ENCODE results near the gene CCDC201. TPM values are rescaled to one million over a fixed set of nuclear protein-coding genes. Genes with fewer than 3 reads are reported as not detected.
"Not testable (repeated sequence)": the region's sequence is repeated elsewhere in the genome, so short reads cannot be mapped to it uniquely, and the experiment has no call there.

CCDC201 gene
- polyA plus RNA-seq, 1 of the 3 experiments (the other 2 are of a cell fraction) = not detected

- H3K4me2 ChIP-seq; POLR2A ChIA-PET; H3K9ac ChIP-seq; H3K27me3 ChIP-seq (ENCODE audit: insufficient read depth); H3K4me1 ChIP-seq (ENCODE audit: control insufficient read depth in 1 of 2, insufficient read depth in 2 of 2, low read depth in 1 of 2, low read length in 1 of 2); H2AFZ ChIP-seq (ENCODE audit: low read depth); DNase-seq; H4K20me1 ChIP-seq (ENCODE audit: insufficient read depth); CTCF ChIA-PET; H3K79me2 ChIP-seq (ENCODE audit: insufficient read depth); H3K9me2 ChIP-seq; H3K4me3 ChIP-seq (ENCODE audit: low read depth in 2 of 2, low read length in 1 of 2); H3K27ac ChIP-seq (ENCODE audit: low read depth in 2 of 2, low read length in 1 of 2); H3K36me3 ChIP-seq (replicated peaks in 1 of 2; ENCODE audit: control insufficient read depth in 1 of 2, insufficient read depth in 2 of 2, low read length in 1 of 2); H3K9me3 ChIP-seq; H3F3A ChIP-seq (replicated peaks; ENCODE audit: insufficient read depth): not testable (repeated sequence)
- WGBS (ENCODE audit: low lambda C conversion rate) = 79% methylated on average over 12 of the region's 12 CpGs
These were observed 43.0 kb downstream of the CCDC201 start for GRCh38 chr7:45829846-45830245.

- H3K4me3 ChIP-seq (ENCODE audit: low read depth in 2 of 2, low read length in 1 of 2); H3K9me2 ChIP-seq; DNase-seq; H3F3A ChIP-seq (replicated peaks; ENCODE audit: insufficient read depth); H3K9ac ChIP-seq; H3K4me1 ChIP-seq (ENCODE audit: control insufficient read depth in 1 of 2, insufficient read depth in 2 of 2, low read depth in 1 of 2, low read length in 1 of 2); H3K36me3 ChIP-seq (replicated peaks in 1 of 2; ENCODE audit: control insufficient read depth in 1 of 2, insufficient read depth in 2 of 2, low read length in 1 of 2); H3K9me3 ChIP-seq; H3K27ac ChIP-seq (ENCODE audit: low read depth in 2 of 2, low read length in 1 of 2); H3K4me2 ChIP-seq; POLR2A ChIA-PET; CTCF ChIA-PET; H3K27me3 ChIP-seq (ENCODE audit: insufficient read depth); H2AFZ ChIP-seq (ENCODE audit: low read depth); H3K79me2 ChIP-seq (ENCODE audit: insufficient read depth); H4K20me1 ChIP-seq (ENCODE audit: insufficient read depth): not testable (repeated sequence)
- WGBS (ENCODE audit: low lambda C conversion rate) = 85% methylated on average over 13 of the region's 13 CpGs
These were observed 45.2 kb downstream of the CCDC201 start for GRCh38 chr7:45827731-45828130.

- H3F3A ChIP-seq (replicated peaks; ENCODE audit: insufficient read depth); H3K4me3 ChIP-seq (ENCODE audit: low read depth in 2 of 2, low read length in 1 of 2); H3K9ac ChIP-seq; H3K27me3 ChIP-seq (ENCODE audit: insufficient read depth); DNase-seq; H3K9me2 ChIP-seq; H3K27ac ChIP-seq (ENCODE audit: low read depth in 2 of 2, low read length in 1 of 2); H3K36me3 ChIP-seq (replicated peaks in 1 of 2; ENCODE audit: control insufficient read depth in 1 of 2, insufficient read depth in 2 of 2, low read length in 1 of 2); H4K20me1 ChIP-seq (ENCODE audit: insufficient read depth); POLR2A ChIA-PET; H3K4me2 ChIP-seq; CTCF ChIA-PET; H3K4me1 ChIP-seq (ENCODE audit: control insufficient read depth in 1 of 2, insufficient read depth in 2 of 2, low read depth in 1 of 2, low read length in 1 of 2); H2AFZ ChIP-seq (ENCODE audit: low read depth); H3K79me2 ChIP-seq (ENCODE audit: insufficient read depth); H3K9me3 ChIP-seq: not testable (repeated sequence)
- 43% methylated on average over 3 of the region's 3 CpGs for WGBS (ENCODE audit: low lambda C conversion rate)
These were observed 46.3 kb downstream of the CCDC201 start for GRCh38 chr7:45826550-45826949.

- H3F3A ChIP-seq (replicated peaks; ENCODE audit: insufficient read depth); H3K9me3 ChIP-seq; H3K79me2 ChIP-seq (ENCODE audit: insufficient read depth); H3K36me3 ChIP-seq (replicated peaks in 1 of 2; ENCODE audit: control insufficient read depth in 1 of 2, insufficient read depth in 2 of 2, low read length in 1 of 2); H2AFZ ChIP-seq (ENCODE audit: low read depth); H3K27ac ChIP-seq (ENCODE audit: low read depth in 2 of 2, low read length in 1 of 2); H3K4me2 ChIP-seq; POLR2A ChIA-PET; H3K4me3 ChIP-seq (ENCODE audit: low read depth in 2 of 2, low read length in 1 of 2); H3K4me1 ChIP-seq (ENCODE audit: control insufficient read depth in 1 of 2, insufficient read depth in 2 of 2, low read depth in 1 of 2, low read length in 1 of 2); CTCF ChIA-PET; DNase-seq; H3K27me3 ChIP-seq (ENCODE audit: insufficient read depth); H4K20me1 ChIP-seq (ENCODE audit: insufficient read depth); H3K9ac ChIP-seq; H3K9me2 ChIP-seq: not testable (repeated sequence)
- whole genome bisulfite sequencing (ENCODE audit: low lambda C conversion rate) = 100% methylated on average over 2 of the region's 12 CpGs
These were observed 54.1 kb downstream of the CCDC201 start for GRCh38 chr7:45818763-45819162.

GRCh38 chr7:45817913-45818312 is 55.0 kb downstream of the CCDC201 start:
- H3K4me2 ChIP-seq; H3K36me3 ChIP-seq (replicated peaks in 1 of 2; ENCODE audit: control insufficient read depth in 1 of 2, insufficient read depth in 2 of 2, low read length in 1 of 2); H4K20me1 ChIP-seq (ENCODE audit: insufficient read depth); H3K4me1 ChIP-seq (ENCODE audit: control insufficient read depth in 1 of 2, insufficient read depth in 2 of 2, low read depth in 1 of 2, low read length in 1 of 2); POLR2A ChIA-PET; H3K9ac ChIP-seq; H3F3A ChIP-seq (replicated peaks; ENCODE audit: insufficient read depth); CTCF ChIA-PET; H3K27ac ChIP-seq (ENCODE audit: low read depth in 2 of 2, low read length in 1 of 2); H3K4me3 ChIP-seq (ENCODE audit: low read depth in 2 of 2, low read length in 1 of 2); H2AFZ ChIP-seq (ENCODE audit: low read depth); DNase-seq; H3K9me2 ChIP-seq; H3K9me3 ChIP-seq; H3K79me2 ChIP-seq (ENCODE audit: insufficient read depth); H3K27me3 ChIP-seq (ENCODE audit: insufficient read depth): not testable (repeated sequence)
- 76% methylated on average over 10 of the region's 12 CpGs for WGBS (ENCODE audit: low lambda C conversion rate)

- H2AFZ ChIP-seq (ENCODE audit: low read depth); H3K9me3 ChIP-seq; H4K20me1 ChIP-seq (ENCODE audit: insufficient read depth); H3K4me1 ChIP-seq (ENCODE audit: control insufficient read depth in 1 of 2, insufficient read depth in 2 of 2, low read depth in 1 of 2, low read length in 1 of 2); H3K27ac ChIP-seq (ENCODE audit: low read depth in 2 of 2, low read length in 1 of 2); H3K36me3 ChIP-seq (replicated peaks in 1 of 2; ENCODE audit: control insufficient read depth in 1 of 2, insufficient read depth in 2 of 2, low read length in 1 of 2); POLR2A ChIA-PET; H3K27me3 ChIP-seq (ENCODE audit: insufficient read depth); DNase-seq; H3K4me2 ChIP-seq; H3F3A ChIP-seq (replicated peaks; ENCODE audit: insufficient read depth); H3K9ac ChIP-seq; H3K79me2 ChIP-seq (ENCODE audit: insufficient read depth); H3K9me2 ChIP-seq; H3K4me3 ChIP-seq (ENCODE audit: low read depth in 2 of 2, low read length in 1 of 2); CTCF ChIA-PET: not testable (repeated sequence)
- WGBS (ENCODE audit: low lambda C conversion rate) = 54% methylated on average over 2 of the region's 8 CpGs
These were observed 55.9 kb downstream of the CCDC201 start for GRCh38 chr7:45817016-45817415.
